HG02588 (cell line): ENCODE measurements around the gene PSMD10.

Experiments used
- ATAC-seq: cut with Tn5 transposase; IDR thresholded peaks from one replicate; pipeline ENCODE4 v1.9.1; 2021; ENCODE audit warnings: mild to moderate bottlenecking, moderate library complexity; ENCODE audit not compliant: unreplicated experiment

The PSMD10 gene

DNA sequence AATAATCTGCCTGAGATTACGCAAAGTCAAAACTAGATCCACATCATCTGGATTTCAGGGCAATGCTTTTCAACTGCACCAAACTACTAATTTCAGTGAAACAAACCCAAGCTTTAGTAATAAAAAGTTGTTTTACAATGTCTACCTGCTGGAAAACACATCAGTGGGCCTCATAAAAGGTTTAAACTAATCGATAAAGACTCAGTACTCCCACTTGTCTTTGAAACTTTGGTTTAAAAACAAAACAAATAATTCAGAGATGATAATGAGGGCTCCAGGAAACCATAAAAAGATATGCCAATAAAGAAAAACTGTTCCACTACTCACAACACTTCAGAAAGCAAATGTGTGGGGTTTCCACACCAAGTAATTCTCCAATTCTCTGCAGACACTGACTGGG lies 10.2 kb downstream of the PSMD10 start:
- no peak for ATAC-seq

DNA sequence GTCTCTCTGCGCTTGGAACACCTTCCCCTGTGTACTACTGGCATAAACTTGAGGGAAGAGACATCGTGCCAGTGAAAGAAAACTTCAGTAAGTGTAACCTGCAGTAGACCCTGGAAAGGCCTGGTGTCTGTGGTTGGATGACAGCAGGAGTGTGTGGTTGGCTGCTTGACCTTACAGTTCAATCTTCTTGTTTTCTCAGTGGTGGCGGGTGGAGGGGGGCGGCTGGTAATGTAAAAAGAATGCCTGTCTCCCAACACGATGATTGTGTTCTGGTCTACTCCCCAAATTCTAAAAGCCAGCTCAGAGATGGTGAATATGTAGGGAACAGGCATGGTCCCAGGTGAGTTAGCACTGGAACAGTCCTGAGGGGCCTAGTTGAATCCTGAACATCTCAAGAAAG lies 18.6 kb downstream of the PSMD10 start:
- ATAC-seq, result no peak

DNA sequence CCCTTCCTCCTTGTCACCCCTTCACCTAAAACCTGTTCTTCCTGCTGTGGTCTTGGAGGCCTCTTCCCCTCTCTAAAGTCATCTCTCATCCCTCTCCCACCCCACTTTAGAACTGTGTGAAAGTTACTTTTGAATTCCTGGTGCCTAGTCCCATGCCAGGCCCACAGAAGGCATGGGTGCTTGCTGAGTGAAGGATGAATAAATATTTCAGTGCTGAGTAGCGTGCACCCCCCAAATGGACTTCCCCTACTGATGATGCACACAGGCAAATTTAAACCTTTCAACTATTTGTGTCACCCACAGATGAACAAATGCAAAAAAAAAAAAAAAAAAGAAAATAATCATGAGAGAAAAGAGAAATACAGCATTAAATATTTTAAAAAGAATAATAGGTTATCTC lies 19.8 kb downstream of the PSMD10 start:
- ATAC-seq, result no peak

DNA sequence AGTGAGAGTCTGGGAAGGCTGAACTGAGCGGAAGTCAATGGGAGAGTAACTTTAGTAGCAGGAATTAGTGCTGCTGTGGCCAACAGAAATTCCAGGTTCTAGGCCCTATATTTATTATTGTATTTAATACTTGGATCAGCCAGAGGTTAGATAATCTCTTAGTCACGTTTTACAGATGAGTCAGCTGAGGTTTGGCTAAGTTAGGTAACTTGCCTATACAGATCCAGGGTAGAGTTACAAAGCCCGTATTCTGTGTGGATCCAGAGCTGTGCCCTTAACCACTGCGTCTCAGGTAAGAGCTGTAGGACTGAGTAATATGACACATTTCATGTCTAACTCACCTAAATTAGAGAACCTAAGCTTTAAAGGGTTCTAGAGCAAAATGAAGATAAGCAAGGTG lies 20.5 kb downstream of the PSMD10 start:
- no peak for ATAC-seq

DNA sequence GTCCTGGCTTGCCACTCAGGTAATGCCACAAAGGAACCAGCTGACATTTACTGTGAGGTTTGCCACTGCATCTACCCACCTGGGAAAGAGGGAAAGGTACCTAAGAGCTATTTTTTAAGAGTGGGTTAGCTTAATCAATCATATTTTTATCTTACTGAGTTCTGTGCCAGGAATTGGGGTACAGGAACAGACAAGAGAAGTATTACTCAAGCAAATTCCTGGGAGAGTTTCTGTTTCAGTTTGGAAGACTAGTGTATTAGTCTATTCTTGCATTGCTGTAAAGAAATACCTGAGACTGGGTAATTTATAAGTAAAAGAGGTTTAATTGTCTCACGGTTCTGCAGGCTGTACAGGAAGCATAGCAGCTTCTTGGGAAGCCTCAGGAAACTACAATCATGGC lies 23.2 kb downstream of the PSMD10 start:
- ATAC-seq, result no peak

DNA sequence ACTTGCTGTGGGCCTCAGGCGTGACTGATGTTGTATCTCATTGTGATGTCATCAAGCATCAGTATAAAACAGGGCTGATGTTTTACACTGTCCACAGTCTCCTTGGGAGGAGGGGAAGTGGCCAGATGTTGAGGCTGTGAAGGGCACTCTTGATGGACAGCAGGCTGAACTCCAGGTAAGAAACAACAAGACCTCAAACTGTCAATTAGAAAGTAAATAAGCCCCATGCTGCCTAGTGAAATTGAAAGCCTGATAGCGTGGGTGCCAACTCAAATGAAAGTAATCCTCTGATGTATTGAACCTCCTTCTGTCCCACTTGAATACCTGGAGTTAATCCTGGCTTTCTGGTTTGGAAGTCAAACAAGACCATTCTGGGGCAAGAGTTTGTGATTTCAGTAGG lies 26.7 kb downstream of the PSMD10 start:
- no peak for ATAC-seq

DNA sequence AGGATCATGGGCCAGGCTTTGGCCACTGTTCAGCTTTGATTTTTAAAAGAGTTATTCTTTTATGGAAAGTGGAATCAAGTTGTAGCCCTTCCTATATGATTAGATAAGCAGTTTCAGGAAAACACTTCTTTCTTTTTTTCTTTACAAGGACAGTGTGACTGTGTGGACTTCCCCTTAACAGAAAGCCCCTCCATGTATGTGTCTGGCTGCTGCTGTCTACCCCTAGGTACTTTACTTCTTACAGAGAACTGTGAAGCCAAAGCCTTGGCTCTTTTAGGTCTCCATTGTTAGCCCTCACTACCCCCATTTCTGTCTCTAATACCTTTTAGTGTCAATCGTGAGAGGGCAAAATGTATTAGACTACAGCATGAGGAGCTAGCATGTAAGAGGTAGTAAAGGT lies 27.3 kb downstream of the PSMD10 start:
- no peak for ATAC-seq

DNA sequence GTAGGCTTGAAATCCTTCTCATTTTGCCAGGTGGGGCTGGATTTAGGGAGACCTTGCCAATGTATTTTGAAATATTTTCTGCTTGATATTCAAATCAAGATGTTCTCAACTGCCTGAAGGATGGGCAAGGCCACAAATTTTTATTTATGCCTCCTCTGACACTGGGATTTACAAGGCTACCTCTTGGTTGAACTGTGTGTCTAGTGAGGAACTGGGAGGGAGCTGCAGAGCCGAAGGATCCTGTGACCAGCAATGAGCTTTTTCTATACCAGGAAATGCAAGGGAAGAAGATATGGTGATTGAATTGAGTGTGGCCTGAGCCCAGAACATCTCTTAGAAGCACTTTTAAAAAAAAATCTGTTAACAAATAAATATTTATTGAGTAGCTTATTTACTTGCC lies 31.5 kb downstream of the PSMD10 start:
- ATAC-seq, result no peak

DNA sequence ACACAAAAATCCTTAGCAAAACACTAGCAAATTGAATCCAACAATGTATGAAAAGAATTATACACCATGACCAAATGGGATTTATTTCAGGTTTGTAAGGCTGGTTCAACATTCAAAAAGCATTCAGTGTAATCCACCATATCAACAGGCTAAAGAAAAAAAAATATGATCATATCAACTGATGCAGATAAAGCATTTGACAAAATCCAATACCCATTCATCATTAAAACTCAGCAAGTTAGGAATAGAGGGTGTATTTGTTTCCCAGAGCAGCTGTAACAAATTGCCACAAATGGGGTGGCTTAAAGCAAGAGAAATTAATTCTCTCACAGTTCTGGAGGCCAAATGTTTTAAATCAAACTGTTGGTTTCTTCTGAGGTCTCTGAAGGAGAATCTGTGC lies 35.8 kb downstream of the PSMD10 start:
- no peak for ATAC-seq

DNA sequence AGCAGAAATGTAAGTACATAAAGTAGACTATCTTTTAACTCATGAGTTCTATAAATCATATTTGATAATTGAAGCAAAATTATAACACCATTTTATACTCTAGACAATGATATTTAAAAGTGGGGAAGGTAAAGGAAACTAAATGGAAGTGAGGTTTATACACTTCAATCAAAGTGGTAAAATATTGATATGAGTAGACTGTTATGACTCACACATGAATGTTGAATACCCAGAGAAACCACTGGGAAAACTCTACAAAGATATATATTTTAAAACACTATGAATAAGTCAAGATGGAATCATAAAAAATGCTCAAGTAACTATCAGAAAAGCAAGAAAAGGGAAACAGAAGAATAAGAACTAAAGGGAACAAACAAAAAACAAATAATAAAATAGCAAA lies 38.1 kb downstream of the PSMD10 start:
- ATAC-seq, result no peak

DNA sequence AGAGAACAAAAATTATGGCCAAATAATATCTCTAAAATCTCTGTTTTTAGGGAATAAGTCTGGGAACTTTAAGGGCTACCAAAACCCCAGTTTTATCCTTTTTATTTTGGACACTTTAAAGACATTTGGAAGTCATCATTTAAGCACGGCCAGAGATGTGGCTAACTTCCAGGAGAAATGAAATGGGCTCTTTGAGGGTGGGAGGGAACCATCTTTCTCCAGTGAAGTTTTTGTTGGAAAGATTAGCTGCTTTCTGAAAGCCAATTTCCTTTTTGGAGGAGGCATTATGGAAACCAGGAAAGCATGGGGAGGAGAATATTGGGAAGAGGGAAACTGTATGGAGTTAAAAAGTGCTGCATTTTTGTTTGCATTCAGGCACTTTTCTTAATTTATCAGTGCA lies 41.7 kb downstream of the PSMD10 start:
- ATAC-seq, result no peak

DNA sequence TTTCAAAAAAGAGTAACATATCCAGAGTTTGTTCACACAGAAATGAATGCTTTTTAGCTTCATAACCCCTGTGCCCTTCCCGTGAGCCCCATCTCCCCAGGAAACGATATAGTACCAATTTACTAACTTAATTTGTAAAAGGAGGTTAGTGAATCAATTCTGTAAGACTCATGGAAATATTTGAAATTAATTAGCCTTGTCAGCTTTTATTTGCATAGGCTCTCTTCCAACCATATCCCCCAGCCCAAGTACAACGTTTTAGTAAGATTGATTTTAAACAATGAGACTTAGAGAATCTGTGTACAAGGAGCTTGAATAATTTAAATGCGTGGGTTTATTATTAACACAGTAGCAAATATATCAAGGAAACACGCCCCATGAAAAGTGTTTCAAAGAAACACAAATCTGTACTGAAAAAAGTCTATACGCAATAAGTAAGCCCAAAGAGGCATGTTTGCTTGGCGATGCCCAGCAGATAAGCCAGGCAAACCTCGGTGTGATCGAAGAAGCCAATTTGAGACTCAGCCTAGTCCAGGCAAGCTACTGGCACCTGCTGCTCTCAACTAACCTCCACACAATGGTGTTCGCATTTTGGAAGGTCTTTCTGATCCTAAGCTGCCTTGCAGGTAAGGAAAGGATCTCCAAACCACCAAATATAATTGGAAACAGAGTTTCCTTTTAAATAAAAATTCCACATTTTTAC lies 46.6 kb downstream of the PSMD10 start, which contains the start of gene VSIG1:
VSIG1 (plus strand) TSS at position 512 of the 703 bp plus-strand sequence; CDS start at position 578, 66 bp downstream.
- no peak for ATAC-seq

DNA sequence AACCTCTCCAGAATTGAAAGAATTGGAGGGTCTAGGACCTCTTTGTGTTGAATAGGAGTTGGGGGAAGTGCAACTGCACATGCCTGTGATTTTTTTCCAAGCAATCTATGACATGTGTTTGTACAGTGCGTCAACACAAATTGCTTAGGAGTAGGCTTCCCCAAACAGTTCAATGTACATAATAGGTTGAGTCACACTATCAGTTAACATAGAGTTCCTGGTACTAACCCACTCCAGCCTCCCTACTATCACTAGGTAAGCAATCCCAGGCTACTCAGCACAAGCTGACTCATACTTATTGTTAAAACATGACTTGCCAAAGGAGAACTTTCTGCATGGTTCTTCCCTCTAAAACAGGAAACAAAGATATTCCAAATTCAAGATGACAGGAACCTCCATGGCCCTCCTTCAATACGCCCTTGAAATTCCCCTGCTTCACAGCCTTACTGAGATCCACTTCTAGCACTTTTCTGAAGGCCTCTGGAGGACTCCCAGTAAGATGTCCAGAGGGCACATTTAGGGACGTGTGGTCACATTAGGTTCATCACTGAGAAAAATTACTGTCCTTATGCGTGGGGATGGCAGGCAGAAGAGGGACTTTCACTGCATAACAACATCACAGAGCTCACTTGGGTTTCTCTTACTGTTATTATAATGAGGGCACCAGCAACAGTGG lies 54.9 kb downstream of the PSMD10 start:
- ATAC-seq, result no peak

DNA sequence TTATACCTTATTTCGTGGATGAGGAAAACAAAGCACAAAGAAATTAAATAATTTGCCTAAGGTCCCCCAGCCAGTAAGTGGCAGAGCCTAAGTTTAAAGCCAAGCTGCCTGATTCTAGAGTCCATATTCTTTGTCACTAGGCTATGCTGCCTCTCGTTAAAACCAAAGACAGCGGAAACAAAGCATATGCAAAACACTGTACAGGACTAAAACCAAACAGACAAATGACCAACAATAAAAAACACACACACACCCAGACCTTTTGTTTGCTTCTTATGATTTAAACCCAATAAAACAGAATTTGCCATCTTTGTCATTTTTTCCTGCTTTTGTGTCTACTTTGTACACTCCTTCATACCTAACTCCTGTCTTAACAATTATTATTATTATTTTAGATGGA lies 56.6 kb downstream of the PSMD10 start:
- ATAC-seq, result no peak
